GM21526 (cell line): ENCODE data around the gene AMOTL1.

ENCODE experiments used
- ATAC-seq: cut with Tn5 transposase; IDR thresholded peaks from one replicate; pipeline ENCODE4 v1.9.1; 2021; ENCODE audit warnings: moderate library complexity; ENCODE audit not compliant: unreplicated experiment, low FRiP score

Gene AMOTL1

GRCh38 chr11:94742665-94743064, 25.5 kb upstream of the AMOTL1 start:
- ATAC-seq, result no peak

GRCh38 chr11:94746721-94747120, 21.4 kb upstream of the AMOTL1 start:
- ATAC-seq, result no peak

- no peak for ATAC-seq
These were observed 21.0 kb upstream of the AMOTL1 start for GRCh38 chr11:94747146-94747545.

GRCh38 chr11:94747601-94748041, 20.5 kb upstream of the AMOTL1 start:
- no peak for ATAC-seq

GRCh38 chr11:94749369-94749768, 18.8 kb upstream of the AMOTL1 start:
- no peak for ATAC-seq

- ATAC-seq, result no peak
These were observed 17.6 kb upstream of the AMOTL1 start for GRCh38 chr11:94750319-94751217.

- no peak for ATAC-seq
These were observed 16.9 kb upstream of the AMOTL1 start for GRCh38 chr11:94751218-94751609.

- ATAC-seq, result no peak
These were observed 16.4 kb upstream of the AMOTL1 start for GRCh38 chr11:94751786-94752185.

- no peak for ATAC-seq
These were observed 14.5 kb upstream of the AMOTL1 start for GRCh38 chr11:94753630-94754029.

- no peak for ATAC-seq
These were observed 13.8 kb upstream of the AMOTL1 start for GRCh38 chr11:94754335-94754734.

GRCh38 chr11:94754819-94755218, 13.3 kb upstream of the AMOTL1 start:
- no peak for ATAC-seq

- ATAC-seq, result no peak
These were observed 12.7 kb upstream of the AMOTL1 start for GRCh38 chr11:94755494-94755893.

GRCh38 chr11:94757037-94757735, 11.0 kb upstream of the AMOTL1 start:
- no peak for ATAC-seq

- ATAC-seq, result no peak
These were observed 9.5 kb upstream of the AMOTL1 start for GRCh38 chr11:94758666-94759065.

- no peak for ATAC-seq
These were observed 8.6 kb upstream of the AMOTL1 start for GRCh38 chr11:94759522-94759921.

- no peak for ATAC-seq
These were observed 7.9 kb upstream of the AMOTL1 start for GRCh38 chr11:94760296-94760695.

- ATAC-seq, result no peak
These were observed 5.9 kb upstream of the AMOTL1 start for GRCh38 chr11:94762208-94762607.

GRCh38 chr11:94762995-94763394, 5.2 kb upstream of the AMOTL1 start:
- ATAC-seq, result no peak

GRCh38 chr11:94766713-94767206, 1.4 kb upstream of the AMOTL1 start:
- no peak for ATAC-seq

GRCh38 chr11:94767291-94767690, 865 bp upstream of the AMOTL1 start:
- ATAC-seq, result no peak
